Colonic mucosa (tissue), 4 donors: ENCODE measurements around the gene GPD1L. TPM values are rescaled to one million over a fixed set of nuclear protein-coding genes. Genes with fewer than 3 reads are reported as not detected.

Source experiments
- DNase-seq: peaks from one replicate; pipeline ENCODE4 v3.0.0-alpha.2; 2020
- H3K27ac ChIP-seq: fragments of 200-600 bp; one replicate; pipeline ENCODE4 v1.8.0; 2021
- H3K27me3 ChIP-seq: fragments of 200-600 bp; one replicate; pipeline ENCODE4 v1.8.0; 2021
- H3K36me3 ChIP-seq: fragments of 200-600 bp; one replicate; pipeline ENCODE4 v1.8.0; 2021
- H3K4me1 ChIP-seq: fragments of 200-600 bp; one replicate; pipeline ENCODE4 v1.8.0; 2021; ENCODE audit warnings: mild to moderate bottlenecking
- H3K4me3 ChIP-seq: fragments of 200-600 bp; one replicate; pipeline ENCODE4 v1.8.0; 2021
- H3K9ac ChIP-seq, 2 donors: one replicate each; pipeline ENCODE4 v1.7.0; 2013; ENCODE audit warnings: control low read depth in 2 of 2, low read depth in 2 of 2, low read length in 2 of 2
- H3K9me3 ChIP-seq: fragments of 200-600 bp; one replicate; pipeline ENCODE4 v1.8.0; 2021
- CTCF ChIP-seq: fragments of 200-600 bp; IDR thresholded peaks from one replicate; pipeline ENCODE4 v1.8.0; 2022; ENCODE audit warnings: antibody characterized with exemption, mild to moderate bottlenecking
- intact Hi-C: fragments of 100-400 bp; cut with DNase I; formaldehyde crosslinking; loops from one replicate; pipeline ENCODE4 v1.14.1; 2022
- total RNA-seq, 2 donors: library from RNA; stranded (reverse); fragmentation: NEBNext Ultra II Directional in 1 of 2; extraction: Animal tissue kit (Norgen Biotek cat#: 25700) in 1 of 2; gene quantifications; one replicate each; pipeline ENCODE4 v1.2.1, GENCODE V29; 2021
- donor health status: healthy.
- donor health status: DM: no; HTN: no; CAD: no.
- donor health status: DM: no; HTN: no; CAD: no.

GPD1L gene
- total RNA-seq, 2 donors from 2014 or later: 70.3 to 78.4 TPM

GRCh38 chr3:32123620-32124019, 17.2 kb downstream of the GPD1L start:
- H3K4me1 ChIP-seq: no peaks in the 10 kb centered on the region
- no peak for TF ChIP-seq CTCF
- no peaks in the 10 kb centered on the region for H3K27me3 ChIP-seq
- H3K9ac ChIP-seq: no peak overlapping the region
- H3K4me3 ChIP-seq: no peak overlapping the region
- no peak for DNase-seq
- intact Hi-C loops: no loop called here
- no peaks in the 10 kb centered on the region for H3K9me3 ChIP-seq
- no peaks in the 10 kb centered on the region for H3K36me3 ChIP-seq
- no peak overlapping the region for H3K27ac ChIP-seq

- DNase-seq: no peak
- Histone ChIP-seq H3K9ac (no peak overlapping the region), H3K27me3 (no peaks in the 10 kb centered on the region), H3K9me3 (no peaks in the 10 kb centered on the region), H3K27ac (no peak overlapping the region), H3K36me3 (no peaks in the 10 kb centered on the region), H3K4me3 (no peak overlapping the region), H3K4me1 (no peaks in the 10 kb centered on the region)
- TF ChIP-seq CTCF: no peak
- intact Hi-C loops: no loop called here
Measured at GRCh38 chr3:32125012-32125411, 18.6 kb downstream of the GPD1L start.

GRCh38 chr3:32126305-32127015, 20.0 kb downstream of the GPD1L start:
- no peaks in the 10 kb centered on the region for H3K4me1 ChIP-seq
- H3K9me3 ChIP-seq: no peaks in the 10 kb centered on the region
- no peak overlapping the region for H3K9ac ChIP-seq
- H3K27ac ChIP-seq: no peak overlapping the region
- H3K4me3 ChIP-seq: no peak overlapping the region
- H3K27me3 ChIP-seq: no peaks in the 10 kb centered on the region
- no peak for TF ChIP-seq CTCF
- H3K36me3 ChIP-seq: no peaks in the 10 kb centered on the region
- intact Hi-C loops: no loop called here
- DNase-seq: no peak

- intact Hi-C loops: no loop called here
- TF ChIP-seq CTCF: no peak
Measured at GRCh38 chr3:32127219-32127826, 20.9 kb downstream of the GPD1L start.

GRCh38 chr3:32128936-32129335, 22.5 kb downstream of the GPD1L start:
- intact Hi-C loops: no loop called here
- TF ChIP-seq CTCF: no peak
- Histone ChIP-seq H3K4me1 (no peaks in the 10 kb centered on the region), H3K27me3 (no peaks in the 10 kb centered on the region), H3K9ac (no peak overlapping the region), H3K27ac (no peak overlapping the region), H3K36me3 (no peaks in the 10 kb centered on the region), H3K9me3 (no peaks in the 10 kb centered on the region), H3K4me3 (no peak overlapping the region)
- no peak for DNase-seq

More at GRCh38 chr3:32127219-32127826, 20.9 kb downstream of the GPD1L start:
- no peaks in the 10 kb centered on the region for H3K27me3 ChIP-seq
- no peak for DNase-seq
- no peak overlapping the region for H3K27ac ChIP-seq
- H3K9ac ChIP-seq: no peak overlapping the region
- H3K36me3 ChIP-seq: no peaks in the 10 kb centered on the region
- no peak overlapping the region for H3K4me3 ChIP-seq
- no peaks in the 10 kb centered on the region for H3K4me1 ChIP-seq
- H3K9me3 ChIP-seq: no peaks in the 10 kb centered on the region
